Muscle layer of duodenum (tissue), 2 donors: ENCODE data around the gene RHOB.

Experiments
- H3K27ac ChIP-seq: one replicate; pipeline ENCODE4 v1.7.0; 2013; ENCODE audit warnings: mild to moderate bottlenecking, low read length
- H3K27me3 ChIP-seq: one replicate; pipeline ENCODE4 v1.7.0; 2013; ENCODE audit warnings: low read depth, mild to moderate bottlenecking, control low read depth, low read length
- H3K36me3 ChIP-seq, 2 donors: one replicate each; pipeline ENCODE4 v1.7.0; 2013; ENCODE audit warnings: low read length in 2 of 2, control low read depth in 1 of 2, mild to moderate bottlenecking in 1 of 2; ENCODE audit not compliant: insufficient read depth in 2 of 2, control insufficient read depth in 1 of 2
- H3K4me1 ChIP-seq, 2 donors: one replicate each; pipeline ENCODE4 v1.7.0; 2013; ENCODE audit warnings: low read length in 2 of 2, mild to moderate bottlenecking in 2 of 2, control low read depth in 1 of 2, moderate library complexity in 1 of 2; ENCODE audit not compliant: insufficient read depth in 2 of 2, control insufficient read depth in 1 of 2
- H3K4me3 ChIP-seq, 2 donors: one replicate each; pipeline ENCODE4 v1.7.0; 2013; ENCODE audit warnings: low read length in 2 of 2, low read depth in 1 of 2, mild to moderate bottlenecking in 1 of 2
- H3K9me3 ChIP-seq, 2 donors: one replicate each; pipeline ENCODE4 v1.7.0; 2013; ENCODE audit warnings: low read length in 2 of 2, control low read depth in 1 of 2, mild to moderate bottlenecking in 1 of 2; ENCODE audit not compliant: control insufficient read depth in 1 of 2
- donor health status: healthy.

RHOB gene

DNA sequence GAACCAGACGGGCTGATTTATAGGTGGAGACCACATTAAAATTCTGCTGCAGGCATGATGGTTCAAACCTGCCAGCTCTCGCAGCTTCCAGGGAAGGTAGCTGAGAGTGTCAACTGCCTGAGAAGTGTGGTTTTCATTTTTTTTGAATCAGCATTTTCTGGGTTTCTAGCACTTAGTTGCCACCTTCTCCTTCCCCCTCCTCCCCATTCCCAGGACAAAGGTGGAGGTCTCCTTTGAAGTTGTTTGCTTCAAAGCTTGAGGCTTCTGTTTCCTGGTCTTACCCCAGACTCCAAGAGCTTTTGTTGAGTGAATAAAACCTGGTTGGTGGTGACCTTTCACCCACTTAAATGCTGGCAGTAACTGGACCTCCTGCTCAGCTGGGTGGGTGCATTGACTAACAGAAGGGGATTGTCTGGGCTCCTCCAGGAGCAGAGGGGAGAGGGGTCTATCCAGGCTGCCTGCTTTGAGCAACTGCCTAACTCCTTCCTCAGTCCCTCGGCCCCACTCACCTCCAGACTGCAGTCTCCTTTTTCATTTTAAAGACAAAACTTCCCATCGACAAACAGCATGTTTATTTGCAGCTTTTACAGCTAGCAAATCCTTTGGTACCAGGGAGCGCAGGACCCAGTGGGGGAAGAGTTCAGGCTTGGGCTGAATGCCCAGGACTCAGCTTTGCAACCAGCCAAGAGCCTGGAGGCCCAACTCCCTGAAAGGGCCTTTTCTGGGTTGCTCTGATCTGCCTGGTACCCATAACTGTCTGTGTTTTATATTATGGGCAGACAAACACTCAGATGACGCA, 3.5 kb downstream of the RHOB start:
- peak overlapping the region; percentile 97 for H3K27ac ChIP-seq
- H3K4me1 ChIP-seq: peaks cover 0 to 15% of the 10 kb centered on the region in 2 donors
- no peaks in the 10 kb centered on the region for H3K9me3 ChIP-seq
- H3K4me3 ChIP-seq: peak overlapping the region; percentile 85 to 89
- H3K27me3 ChIP-seq: no peaks in the 10 kb centered on the region
- H3K36me3 ChIP-seq: peaks cover 5 to 21% of the 10 kb centered on the region in 2 donors

DNA sequence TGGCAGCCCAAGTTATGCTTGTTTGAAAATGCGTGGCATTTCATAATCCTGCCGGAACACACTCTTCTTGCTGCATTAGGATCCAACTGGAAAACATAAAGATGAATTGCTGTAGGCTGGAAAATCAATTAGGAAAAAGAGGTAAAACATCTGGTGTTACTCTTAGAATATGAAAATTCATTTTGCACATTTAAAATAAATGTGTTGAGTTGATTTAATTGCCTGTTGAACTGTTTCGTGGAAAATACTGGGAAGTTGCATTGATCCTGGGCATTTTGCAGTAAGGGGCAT, 4.1 kb downstream of the RHOB start:
- H3K36me3 ChIP-seq: peaks cover 5 to 21% of the 10 kb centered on the region in 2 donors
- H3K27ac ChIP-seq: peak overlapping the region; percentile 97
- no peaks in the 10 kb centered on the region for H3K27me3 ChIP-seq
- no peaks in the 10 kb centered on the region for H3K9me3 ChIP-seq
- peaks cover 0 to 10% of the 10 kb centered on the region in 2 donors for H3K4me1 ChIP-seq
- H3K4me3 ChIP-seq: peak overlapping the region; percentile 85 to 89

DNA sequence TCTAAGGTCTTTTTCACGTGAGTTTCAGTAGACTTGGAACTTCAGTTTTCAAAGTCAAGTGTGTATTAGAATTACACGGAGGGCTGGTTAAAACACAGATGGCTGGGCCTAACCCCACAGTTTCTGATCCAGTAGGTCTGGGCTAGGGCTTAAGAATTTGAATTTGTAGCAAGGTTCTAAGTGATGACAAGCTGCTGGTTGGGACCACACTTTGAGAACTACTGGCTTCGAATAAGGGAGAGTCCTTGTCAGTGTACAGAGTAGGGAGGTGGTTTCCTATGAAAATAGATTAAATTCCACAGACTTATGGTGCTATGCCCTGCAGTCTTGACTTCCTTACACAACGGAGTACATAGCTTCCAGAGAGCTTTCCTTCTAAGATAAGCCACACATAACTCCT, 4.5 kb downstream of the RHOB start:
- H3K27me3 ChIP-seq: no peaks in the 10 kb centered on the region
- H3K4me3 ChIP-seq: peak overlapping the region in 1 of 2 donors; percentile 85
- H3K27ac ChIP-seq: peak overlapping the region; percentile 97
- H3K9me3 ChIP-seq: no peaks in the 10 kb centered on the region
- peaks cover 0 to 14% of the 10 kb centered on the region in 2 donors for H3K4me1 ChIP-seq
- peaks cover 5 to 21% of the 10 kb centered on the region in 2 donors for H3K36me3 ChIP-seq

DNA sequence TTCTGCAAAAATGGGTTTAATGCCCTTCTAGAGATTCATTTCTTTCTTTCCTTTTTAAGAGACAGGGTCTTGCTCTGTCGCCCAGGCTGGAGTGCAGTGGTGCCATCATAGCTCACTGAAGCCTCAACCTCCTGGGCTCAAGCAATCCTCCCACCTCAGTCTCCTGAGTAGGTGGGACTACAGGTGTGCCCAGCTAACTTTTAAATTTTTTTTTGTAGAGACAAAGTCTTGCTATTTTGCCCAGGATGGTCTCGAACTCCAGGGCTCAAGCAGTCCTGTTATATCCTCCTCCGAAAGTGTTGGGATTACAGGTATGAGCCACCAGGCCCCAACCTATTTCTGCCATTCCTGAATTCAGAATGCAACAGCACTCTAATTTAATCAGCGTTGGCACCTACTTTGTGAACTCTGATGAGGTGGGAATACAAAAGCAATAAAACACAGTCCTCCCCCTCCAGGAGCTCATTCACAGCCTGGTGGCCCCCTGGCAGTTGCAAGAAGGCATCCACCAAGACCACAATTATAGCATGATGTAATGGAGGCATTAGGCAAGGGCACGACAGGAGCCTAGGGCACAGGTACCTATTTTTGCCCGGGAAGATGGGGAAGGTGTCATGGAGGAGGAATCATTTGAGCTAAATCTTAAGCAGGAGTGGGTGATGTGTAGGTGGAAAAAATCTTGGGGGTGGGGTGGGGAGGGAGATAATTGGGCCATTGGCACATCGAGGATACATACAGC, 5.1 kb downstream of the RHOB start:
- Histone ChIP-seq H3K4me1 (peaks cover 0 to 20% of the 10 kb centered on the region in 2 donors), H3K27ac (peak overlapping the region; percentile 97), H3K9me3 (no peaks in the 10 kb centered on the region), H3K4me3 (no peak overlapping the region), H3K36me3 (peaks cover 5 to 21% of the 10 kb centered on the region in 2 donors), H3K27me3 (no peaks in the 10 kb centered on the region)

DNA sequence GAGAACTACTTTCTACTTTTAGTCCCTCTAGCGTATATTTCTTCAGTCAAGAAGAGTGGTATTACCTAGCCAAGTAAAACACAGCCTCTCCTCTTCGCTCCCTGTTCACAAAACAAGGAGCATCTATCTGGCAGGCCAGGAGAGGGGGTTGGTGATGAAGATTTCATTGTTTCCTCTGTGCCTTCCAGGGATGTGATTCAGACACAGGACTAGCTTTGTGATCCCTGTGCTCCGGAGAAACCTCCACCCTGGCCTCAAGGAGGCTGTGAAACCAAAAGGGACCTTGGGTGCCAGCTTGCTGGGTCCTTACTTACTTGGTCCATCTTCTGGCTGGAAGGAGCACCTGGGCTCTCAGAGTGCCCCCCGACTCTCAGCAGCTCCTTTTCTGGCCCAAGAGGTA, 5.7 kb downstream of the RHOB start:
- H3K4me1 ChIP-seq: peaks cover 0 to 20% of the 10 kb centered on the region in 2 donors
- no peaks in the 10 kb centered on the region for H3K27me3 ChIP-seq
- H3K36me3 ChIP-seq: peaks cover 5 to 15% of the 10 kb centered on the region in 2 donors
- no peaks in the 10 kb centered on the region for H3K9me3 ChIP-seq
- H3K4me3 ChIP-seq: no peak overlapping the region
- H3K27ac ChIP-seq: peak overlapping the region; percentile 27

DNA sequence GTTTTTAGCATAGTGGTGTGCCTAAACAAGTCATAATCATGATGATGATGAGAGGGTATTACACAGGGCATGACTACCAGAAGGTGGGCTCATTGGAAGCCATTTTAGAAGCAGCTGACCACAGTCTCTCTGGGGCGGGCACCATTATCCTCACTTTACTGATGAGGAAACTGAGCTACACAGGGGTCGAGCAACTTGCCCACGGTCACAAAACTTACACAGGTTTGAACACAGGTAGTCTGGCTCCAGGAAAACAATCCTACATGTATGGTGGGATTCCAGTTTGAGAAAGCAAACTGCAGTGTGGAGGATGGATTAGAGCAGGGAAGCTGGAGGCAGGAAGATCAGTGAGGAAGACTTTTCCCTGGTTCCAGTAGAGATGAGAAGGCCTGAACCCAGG, 6.2 kb downstream of the RHOB start:
- Histone ChIP-seq H3K36me3 (peaks cover 5 to 10% of the 10 kb centered on the region in 2 donors), H3K9me3 (no peaks in the 10 kb centered on the region), H3K4me1 (peaks cover 0 to 20% of the 10 kb centered on the region in 2 donors), H3K4me3 (no peak overlapping the region), H3K27ac (no peak overlapping the region), H3K27me3 (no peaks in the 10 kb centered on the region)

DNA sequence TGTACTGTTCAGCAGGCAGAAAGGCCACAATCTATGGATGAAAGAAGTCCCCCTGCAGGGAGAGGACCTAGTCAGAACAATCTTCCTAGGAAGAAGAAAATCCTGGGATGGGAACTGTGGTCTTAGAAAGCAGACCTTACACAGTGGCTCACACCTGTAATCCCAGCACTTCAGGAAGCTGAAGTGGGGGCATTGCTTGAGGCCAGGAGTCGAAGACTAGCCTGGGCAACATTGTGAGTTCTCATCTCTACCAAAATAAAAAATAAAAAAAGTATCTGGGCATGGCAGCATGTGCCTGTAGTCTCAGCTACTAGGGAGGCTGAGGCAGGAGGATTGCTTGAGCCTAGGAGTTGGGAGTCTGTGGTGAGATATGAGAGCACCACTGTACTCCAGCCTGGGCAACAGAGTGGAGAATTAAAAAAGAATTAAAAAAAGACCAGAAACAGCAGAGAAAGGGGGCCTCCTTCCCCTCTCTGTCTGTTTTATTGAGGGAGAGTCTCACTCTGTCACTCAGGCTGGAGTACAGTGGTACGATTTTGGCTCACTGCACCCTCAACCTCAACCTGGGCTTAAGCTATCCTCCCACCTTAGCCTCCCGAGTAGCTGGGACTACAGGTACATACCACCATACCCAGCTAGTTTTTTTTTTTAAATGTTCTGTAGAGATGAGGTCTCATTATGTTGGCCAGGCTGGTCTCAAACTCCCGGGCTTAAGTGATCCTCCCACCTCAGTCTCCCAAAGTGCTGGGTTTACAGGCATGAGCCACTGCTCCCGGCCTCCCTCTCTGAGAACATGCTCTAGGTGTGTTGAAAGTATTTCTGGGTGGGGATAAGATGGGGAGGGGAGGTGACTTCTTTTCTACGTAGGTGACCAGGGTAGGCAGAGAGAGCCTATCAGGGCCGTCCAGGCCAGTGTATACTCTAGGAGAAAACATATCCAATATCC, 7.4 kb downstream of the RHOB start:
- H3K27ac ChIP-seq: no peak overlapping the region
- H3K4me1 ChIP-seq: peaks cover 0 to 16% of the 10 kb centered on the region in 2 donors
- no peaks in the 10 kb centered on the region for H3K9me3 ChIP-seq
- no peaks in the 10 kb centered on the region for H3K27me3 ChIP-seq
- no peaks in the 10 kb centered on the region for H3K36me3 ChIP-seq
- no peak overlapping the region for H3K4me3 ChIP-seq

DNA sequence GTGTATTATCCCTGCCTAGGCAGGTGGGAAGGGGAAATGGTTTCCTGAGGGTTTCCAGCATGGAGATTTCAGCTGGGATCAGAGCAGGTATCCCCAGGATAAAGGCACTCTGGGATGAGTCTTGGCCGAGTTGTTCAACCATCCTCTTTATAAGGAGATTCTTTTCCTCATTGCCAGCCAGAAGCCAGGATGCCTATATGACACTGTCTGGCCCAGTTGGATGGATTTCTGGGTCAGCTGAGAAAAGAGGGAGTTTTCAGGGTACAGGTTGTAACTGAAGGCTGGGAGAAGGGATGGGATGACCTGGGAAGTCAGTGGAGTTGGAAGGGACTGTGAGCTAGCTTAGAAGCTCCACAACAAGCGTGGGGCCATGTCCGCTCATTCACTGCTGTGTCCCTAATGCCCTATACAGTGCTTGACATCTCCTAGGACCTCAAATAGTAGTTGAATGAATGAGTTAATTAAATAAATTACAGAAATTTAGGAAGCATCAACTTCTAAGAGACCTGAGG, 8.3 kb downstream of the RHOB start:
- no peaks in the 10 kb centered on the region for H3K36me3 ChIP-seq
- no peak overlapping the region for H3K4me3 ChIP-seq
- no peaks in the 10 kb centered on the region for H3K9me3 ChIP-seq
- H3K27ac ChIP-seq: no peak overlapping the region
- H3K27me3 ChIP-seq: no peaks in the 10 kb centered on the region
- H3K4me1 ChIP-seq: peaks cover 0 to 14% of the 10 kb centered on the region in 2 donors

DNA sequence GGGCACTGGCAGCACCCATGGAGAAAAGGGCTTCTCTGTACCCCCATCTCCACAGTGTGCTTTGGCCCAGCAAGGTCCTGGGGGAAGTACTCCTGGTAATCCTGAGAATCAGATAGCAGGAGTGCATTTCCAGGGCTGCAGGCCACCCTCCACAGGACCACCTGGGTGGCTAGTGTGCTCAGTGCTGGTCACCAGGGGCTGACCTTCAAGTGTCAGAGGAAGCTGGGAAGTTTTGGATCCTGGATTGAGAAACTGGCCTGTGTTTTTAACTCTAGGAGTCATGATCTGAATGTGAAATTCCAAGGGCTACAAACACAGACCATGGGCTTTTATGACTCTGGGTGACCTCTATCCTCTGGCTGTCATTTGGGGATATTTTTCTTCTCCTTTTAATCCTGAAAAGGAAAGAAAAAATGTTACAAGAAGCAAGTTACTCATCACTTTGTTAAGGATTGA, 9.3 kb downstream of the RHOB start:
- no peaks in the 10 kb centered on the region for H3K36me3 ChIP-seq
- peak overlapping the region; percentile 14 for H3K27ac ChIP-seq
- peaks cover 0 to 14% of the 10 kb centered on the region in 2 donors for H3K4me1 ChIP-seq
- H3K4me3 ChIP-seq: no peak overlapping the region
- no peaks in the 10 kb centered on the region for H3K27me3 ChIP-seq
- no peaks in the 10 kb centered on the region for H3K9me3 ChIP-seq

DNA sequence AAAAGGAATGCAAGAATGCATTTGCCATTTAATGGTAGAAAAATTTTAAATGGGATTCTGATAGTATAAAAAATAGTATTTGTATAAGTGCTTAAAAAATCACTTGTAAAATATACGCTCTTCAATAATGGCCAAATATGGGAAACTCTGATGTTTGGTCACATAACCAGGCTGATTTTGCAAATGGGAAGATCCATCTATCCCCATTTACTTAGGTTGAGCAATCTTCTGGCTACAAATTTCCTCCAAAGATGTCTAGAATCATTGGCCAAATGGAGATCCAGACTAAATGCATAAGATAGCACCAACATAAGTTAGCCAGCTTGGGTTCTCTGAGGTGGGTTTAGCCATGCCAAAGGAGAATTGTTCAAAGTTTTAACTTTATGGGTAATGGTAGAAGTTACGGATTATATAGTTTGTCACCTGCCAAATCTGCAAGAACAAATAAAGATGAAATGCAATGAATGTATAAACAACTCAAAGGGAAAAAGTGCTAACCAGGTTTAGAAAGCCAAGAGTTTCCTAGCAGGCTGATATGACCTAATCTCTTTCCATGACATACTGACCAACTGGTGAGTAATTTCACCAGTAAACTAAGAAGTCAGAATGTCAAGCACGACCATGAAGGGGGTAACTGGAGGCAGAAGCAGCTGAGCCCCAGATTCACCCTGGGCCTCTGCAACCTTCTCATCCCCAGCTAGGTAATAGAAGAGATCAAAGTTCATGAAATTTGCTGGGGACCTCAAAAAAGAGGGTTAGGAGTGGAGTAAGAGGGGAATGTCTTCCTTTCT, 10.0 kb downstream of the RHOB start:
- no peaks in the 10 kb centered on the region for H3K36me3 ChIP-seq
- no peak overlapping the region for H3K4me3 ChIP-seq
- H3K4me1 ChIP-seq: peaks cover 0 to 14% of the 10 kb centered on the region in 2 donors
- H3K27me3 ChIP-seq: no peaks in the 10 kb centered on the region
- H3K27ac ChIP-seq: peak overlapping the region; percentile 14
- no peaks in the 10 kb centered on the region for H3K9me3 ChIP-seq
